ENCODE measurements around the gene MAPK11. TPM values are rescaled to one million over a fixed set of nuclear protein-coding genes. Genes with fewer than 3 reads are reported as not detected.

MAPK11 gene
- total and polyA plus RNA-seq, 8 donors: 0.29 to 13.6 (median 8.9) TPM; not detected in 1

DNA sequence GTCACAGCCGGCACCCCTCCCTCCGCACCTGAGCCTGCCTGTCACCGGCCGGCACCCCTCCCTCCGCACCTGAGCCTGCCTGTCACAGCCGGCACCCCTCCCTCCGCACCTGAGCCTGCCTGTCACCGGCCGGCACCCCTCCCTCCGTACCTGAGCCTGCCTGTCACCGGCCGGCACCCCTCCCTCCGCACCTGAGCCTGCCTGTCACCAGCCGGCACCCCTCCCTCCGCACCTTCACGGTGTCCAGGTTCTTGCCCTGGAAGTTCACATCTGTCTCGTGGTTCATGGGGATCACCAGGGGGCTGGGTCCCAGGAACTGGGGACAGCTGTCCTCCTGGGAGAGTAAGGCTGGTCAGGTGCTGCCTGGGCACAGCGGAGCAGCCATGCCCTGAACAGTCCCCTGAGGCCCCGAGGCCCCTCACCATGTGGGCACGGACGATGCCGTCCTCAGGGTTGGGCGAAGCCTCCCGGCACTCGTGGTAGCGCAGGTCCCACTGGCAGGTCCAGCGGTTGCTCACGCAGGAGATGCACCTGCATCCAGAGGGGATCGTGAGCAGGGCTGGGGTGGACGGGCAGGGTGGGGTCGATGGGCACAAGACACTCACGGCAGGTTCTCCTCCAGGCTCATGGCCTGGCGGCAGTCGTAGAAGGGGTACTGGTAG, 15.5 kb upstream of the MAPK11 start:
- peaks cover 68 to 91% (median 82%) of the 10 kb centered on the region in 4 donors for H3K4me1 ChIP-seq
- intact Hi-C loops (cut with DNase I; ENCODE audit: low total_unique reads): no loop called here
- 59 to 91% (median 71%) methylated on average over 18 to 29 of the region's 34 CpGs for WGBS, 5 donors

DNA sequence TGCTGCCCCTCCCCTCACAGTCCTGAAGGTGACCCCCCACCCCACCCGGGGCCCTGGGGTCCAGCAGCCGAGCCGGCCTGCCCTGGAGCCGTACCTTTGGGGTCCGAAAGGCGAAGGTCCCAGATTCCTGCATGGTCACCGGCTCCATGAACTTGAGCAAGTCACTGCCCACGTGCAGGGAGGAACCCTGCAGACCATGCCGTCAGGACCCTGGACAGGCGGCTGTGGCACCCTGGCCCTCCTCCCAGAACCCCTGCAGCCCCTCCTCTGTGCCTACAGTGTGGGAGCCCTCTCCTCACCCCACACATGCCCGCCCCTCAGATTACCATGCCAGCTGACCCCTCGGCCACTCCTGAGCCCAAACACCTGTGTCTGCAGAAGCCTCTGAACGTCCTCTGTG, 14.3 kb upstream of the MAPK11 start:
- H3K4me3 ChIP-seq: peak overlapping the region in 1 of 4 donors; percentile 27
- peaks cover 59 to 91% (median 80%) of the 10 kb centered on the region in 4 donors for H3K4me1 ChIP-seq
- peak overlapping the region; percentile 88 to 95 (median 92) for H3K27ac ChIP-seq
- intact Hi-C loops (cut with DNase I; ENCODE audit: low total_unique reads): no loop called here
- WGBS, 5 donors: 78 to 87% (median 79%) methylated on average over 10 to 13 of the region's 13 CpGs
- TF ChIP-seq POLR2A (IDR thresholded peaks at IDR 0.05) (no peak), EP300 (IDR thresholded peaks at IDR 0.05) (no peak), POLR2AphosphoS5 (IDR thresholded peaks at IDR 0.05) (no peak)
- TF ChIP-seq, protein P1, sequence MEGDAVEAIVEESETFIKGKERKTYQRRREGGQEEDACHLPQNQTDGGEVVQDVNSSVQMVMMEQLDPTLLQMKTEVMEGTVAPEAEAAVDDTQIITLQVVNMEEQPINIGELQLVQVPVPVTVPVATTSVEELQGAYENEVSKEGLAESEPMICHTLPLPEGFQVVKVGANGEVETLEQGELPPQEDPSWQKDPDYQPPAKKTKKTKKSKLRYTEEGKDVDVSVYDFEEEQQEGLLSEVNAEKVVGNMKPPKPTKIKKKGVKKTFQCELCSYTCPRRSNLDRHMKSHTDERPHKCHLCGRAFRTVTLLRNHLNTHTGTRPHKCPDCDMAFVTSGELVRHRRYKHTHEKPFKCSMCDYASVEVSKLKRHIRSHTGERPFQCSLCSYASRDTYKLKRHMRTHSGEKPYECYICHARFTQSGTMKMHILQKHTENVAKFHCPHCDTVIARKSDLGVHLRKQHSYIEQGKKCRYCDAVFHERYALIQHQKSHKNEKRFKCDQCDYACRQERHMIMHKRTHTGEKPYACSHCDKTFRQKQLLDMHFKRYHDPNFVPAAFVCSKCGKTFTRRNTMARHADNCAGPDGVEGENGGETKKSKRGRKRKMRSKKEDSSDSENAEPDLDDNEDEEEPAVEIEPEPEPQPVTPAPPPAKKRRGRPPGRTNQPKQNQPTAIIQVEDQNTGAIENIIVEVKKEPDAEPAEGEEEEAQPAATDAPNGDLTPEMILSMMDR (IDR thresholded peaks at IDR 0.05): no peak
- DNase-seq: no peak
- no peaks in the 10 kb centered on the region for H3K9me3 ChIP-seq
- H3K36me3 ChIP-seq: peaks cover 91 to 96% (median 95%) of the 10 kb centered on the region in 4 donors
- no peaks in the 10 kb centered on the region for H3K27me3 ChIP-seq

More for the DNA sequence above, 15.5 kb upstream of the MAPK11 start:
- TF ChIP-seq POLR2A (IDR thresholded peaks at IDR 0.05) (no peak), POLR2AphosphoS5 (IDR thresholded peaks at IDR 0.05) (peak in 1 of 3 donors; percentile 5)
- Histone ChIP-seq H3K4me3 (no peak overlapping the region), H3K27me3 (no peaks in the 10 kb centered on the region), H3K9me3 (no peaks in the 10 kb centered on the region), H3K36me3 (peaks cover 85 to 96% (median 93%) of the 10 kb centered on the region in 4 donors), H3K27ac (peak overlapping the region; percentile 87 to 95 (median 94))
- peak in 1 of 2 donors; percentile 70 for DNase-seq

DNA sequence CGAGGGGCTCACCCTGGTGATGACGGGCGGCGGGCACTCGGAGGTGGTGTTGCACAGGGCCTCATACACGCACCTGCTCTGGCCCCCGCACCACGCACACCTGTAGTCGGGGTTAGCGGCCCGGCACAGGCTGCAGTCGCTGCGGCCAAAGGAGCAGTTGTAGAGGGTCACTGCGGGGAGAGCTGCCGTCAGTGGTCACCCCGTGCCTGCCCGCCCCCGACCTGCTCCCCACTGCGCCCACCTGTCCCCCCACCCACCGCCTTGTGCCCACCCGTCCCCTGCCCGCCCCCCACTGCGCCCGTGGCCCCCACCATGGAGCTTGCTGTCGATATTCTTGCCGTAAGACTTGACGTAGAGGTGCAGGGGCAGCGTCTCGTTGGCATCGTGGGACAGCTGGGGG, 13.6 kb upstream of the MAPK11 start:
- peaks cover 91 to 96% (median 95%) of the 10 kb centered on the region in 4 donors for H3K36me3 ChIP-seq
- peak overlapping the region in 2 of 4 donors; percentile 19 to 27 for H3K4me3 ChIP-seq
- H3K27me3 ChIP-seq: no peaks in the 10 kb centered on the region
- H3K9me3 ChIP-seq: no peaks in the 10 kb centered on the region
- peaks cover 52 to 87% (median 75%) of the 10 kb centered on the region in 4 donors for H3K4me1 ChIP-seq
- DNase-seq: no peak
- intact Hi-C loops (cut with DNase I; ENCODE audit: low total_unique reads): no loop called here
- TF ChIP-seq POLR2AphosphoS5 (IDR thresholded peaks at IDR 0.05): no peak
- TF ChIP-seq EP300 (IDR thresholded peaks at IDR 0.05): no peak
- TF ChIP-seq, protein P1 (IDR thresholded peaks at IDR 0.05): no peak
- no peak for TF ChIP-seq POLR2A (IDR thresholded peaks at IDR 0.05)
- 87 to 95% (median 92%) methylated on average over 17 to 30 of the region's 30 CpGs for WGBS, 5 donors
- peak overlapping the region; percentile 88 to 95 (median 92) for H3K27ac ChIP-seq

DNA sequence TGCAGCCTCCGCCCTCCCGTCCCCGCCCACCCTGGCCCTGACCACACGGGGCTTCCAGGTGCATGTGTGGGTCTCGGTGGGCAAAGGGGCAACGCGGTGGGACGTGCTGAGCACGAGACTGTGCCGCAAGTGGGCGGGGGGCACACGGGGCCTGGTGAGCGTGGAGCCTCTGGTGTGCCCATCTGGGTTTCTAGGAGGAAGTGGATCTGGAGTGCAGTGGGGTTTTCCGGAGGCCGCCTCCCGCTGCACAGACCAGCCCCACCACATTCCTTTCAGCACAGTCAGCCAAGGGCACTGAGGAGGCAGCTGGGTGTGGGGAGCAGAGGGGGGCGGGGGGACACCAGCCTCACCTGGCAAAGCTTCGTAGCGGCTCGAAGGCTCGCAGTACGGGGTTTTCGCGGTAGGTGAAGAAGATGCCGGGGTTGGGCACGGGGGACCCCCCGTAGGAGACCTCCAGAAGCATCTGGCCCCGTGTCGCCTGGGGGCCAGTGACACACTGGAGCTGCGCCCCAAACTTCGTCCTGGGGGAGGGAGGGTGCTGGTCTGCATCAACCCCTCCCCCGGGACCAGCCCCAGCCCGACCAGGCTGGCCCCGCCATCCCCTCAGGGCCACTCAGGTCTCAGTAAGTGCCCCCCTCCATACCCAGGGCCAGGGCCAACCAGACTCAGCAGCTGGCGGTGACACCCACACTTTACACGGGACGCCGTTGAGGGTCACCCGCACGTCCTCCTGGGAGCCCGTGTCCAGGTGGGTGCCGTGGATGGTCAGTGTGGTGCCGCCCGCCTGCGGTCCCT, 12.4 kb upstream of the MAPK11 start:
- WGBS, 5 donors: 35 to 71% (median 53%) methylated on average over 17 to 45 of the region's 45 CpGs
- H3K9me3 ChIP-seq: no peaks in the 10 kb centered on the region
- H3K4me1 ChIP-seq: peaks cover 52 to 81% (median 64%) of the 10 kb centered on the region in 4 donors
- peak overlapping the region; percentile 84 to 95 (median 92) for H3K27ac ChIP-seq
- DNase-seq: peak; percentile 91 to 96
- no peaks in the 10 kb centered on the region for H3K27me3 ChIP-seq
- TF ChIP-seq, protein P1 (IDR thresholded peaks at IDR 0.05): no peak
- TF ChIP-seq POLR2AphosphoS5 (IDR thresholded peaks at IDR 0.05) (peak; percentile 33 to 77 (median 62)), POLR2A (IDR thresholded peaks at IDR 0.05) (peak in 1 of 4 donors; percentile 26)
- peaks cover 91 to 96% (median 95%) of the 10 kb centered on the region in 4 donors for H3K36me3 ChIP-seq
- peak overlapping the region in 3 of 4 donors; percentile 8 to 27 (median 24) for H3K4me3 ChIP-seq
- intact Hi-C loops (cut with DNase I; ENCODE audit: low total_unique reads): no loop called here
